GM12891 (cell line): ENCODE data around the gene ZNF474.

Source experiments
- POLR2A ChIP-seq: IDR thresholded peaks from 2 replicates; pipeline ENCODE4 v1.6.1; 2011; ENCODE audit warnings: low read depth, low read length, control low read depth
- POLR2AphosphoS5 ChIP-seq: IDR thresholded peaks from 2 replicates; pipeline ENCODE4 v1.6.1; 2011; ENCODE audit warnings: low read depth, low read length, control low read depth
- SPI1 ChIP-seq: IDR thresholded peaks from 2 replicates; pipeline ENCODE4 v1.6.1; 2011; ENCODE audit warnings: low read depth, low read length, control low read depth

GRCh38 chr5:122089096-122090013, 40.0 kb upstream of the ZNF474 start:
- no peak for TF ChIP-seq POLR2AphosphoS5
- TF ChIP-seq SPI1 = no peak
- no peak for TF ChIP-seq POLR2A
